ENCODE data around the gene ITK.

Gene ITK

GRCh38 chr5:157290981-157291711, 110.5 kb downstream of the ITK start:
- no peak for TF ChIP-seq CTCF (IDR thresholded peaks at IDR 0.05; ENCODE audit: borderline replicate concordance, extremely low read depth, low read length, poor library complexity, severe bottlenecking)
- no peak for TF ChIP-seq EZH2 (IDR thresholded peaks at IDR 0.05; ENCODE audit: borderline replicate concordance, low read depth, low read length, severe bottlenecking)
- ATAC-seq (ENCODE audit: insufficient read depth, low read depth) (no peak), DNase-seq (no peak)
- Histone ChIP-seq H3K79me2 (ENCODE audit: insufficient read depth, low read length) (peaks cover 76% of the 10 kb centered on the region), H3K27me3 (ENCODE audit: insufficient read depth, low read length, poor library complexity) (no peaks in the 10 kb centered on the region), H3K4me3 (ENCODE audit: low read depth in 1 of 2, low read length in 2 of 2) (no peak overlapping the region), H3K27ac (ENCODE audit: low read length) (no peak overlapping the region), H3K4me2 (ENCODE audit: insufficient read depth, low read length) (no peak overlapping the region), H2AFZ (ENCODE audit: low read depth, low read length) (no peak overlapping the region), H4K20me1 (ENCODE audit: insufficient read depth, low read length) (peaks cover 61% of the 10 kb centered on the region), H3K36me3 (ENCODE audit: insufficient read depth, low read length) (peaks cover 94% of the 10 kb centered on the region), H3K9ac (ENCODE audit: low read depth, low read length) (no peak overlapping the region), H3K9me3 (ENCODE audit: insufficient read depth, low read length, severe bottlenecking) (no peaks in the 10 kb centered on the region), H3K4me1 (ENCODE audit: insufficient read depth, low read length) (no peaks in the 10 kb centered on the region)

GRCh38 chr5:157292599-157292998, 112.0 kb downstream of the ITK start:
- no peaks in the 10 kb centered on the region for H3K27me3 ChIP-seq (ENCODE audit: insufficient read depth, low read length, poor library complexity)
- no peak overlapping the region for H3K27ac ChIP-seq (ENCODE audit: low read length)
- H3K36me3 ChIP-seq (ENCODE audit: insufficient read depth, low read length) = peaks cover 97% of the 10 kb centered on the region
- H3K79me2 ChIP-seq (ENCODE audit: insufficient read depth, low read length) = peaks cover 63% of the 10 kb centered on the region
- TF ChIP-seq CTCF (IDR thresholded peaks at IDR 0.05; ENCODE audit: borderline replicate concordance, extremely low read depth, low read length, poor library complexity, severe bottlenecking) (no peak), EZH2 (IDR thresholded peaks at IDR 0.05; ENCODE audit: borderline replicate concordance, low read depth, low read length, severe bottlenecking) (no peak)
- ATAC-seq (ENCODE audit: insufficient read depth, low read depth) (no peak), DNase-seq (no peak)
- no peak overlapping the region for H2AFZ ChIP-seq (ENCODE audit: low read depth, low read length)
- H3K9me3 ChIP-seq (ENCODE audit: insufficient read depth, low read length, severe bottlenecking) = no peaks in the 10 kb centered on the region
- H3K4me3 ChIP-seq (ENCODE audit: low read depth in 1 of 2, low read length in 2 of 2) = no peak overlapping the region
- H3K4me2 ChIP-seq (ENCODE audit: insufficient read depth, low read length) = no peak overlapping the region
- no peaks in the 10 kb centered on the region for H3K4me1 ChIP-seq (ENCODE audit: insufficient read depth, low read length)
- H3K9ac ChIP-seq (ENCODE audit: low read depth, low read length) = no peak overlapping the region
- H4K20me1 ChIP-seq (ENCODE audit: insufficient read depth, low read length) = peaks cover 50% of the 10 kb centered on the region

- H3K9ac ChIP-seq (ENCODE audit: low read depth, low read length) = no peak overlapping the region
- H2AFZ ChIP-seq (ENCODE audit: low read depth, low read length) = no peak overlapping the region
- H3K27ac ChIP-seq (ENCODE audit: low read length) = 0 out of 2 replicates have a peak overlapping the region, but pooled peaks have one; percentile 14
- H3K4me1 ChIP-seq (ENCODE audit: insufficient read depth, low read length) = no peaks in the 10 kb centered on the region
- no peak for DNase-seq
- peaks cover 52% of the 10 kb centered on the region for H3K79me2 ChIP-seq (ENCODE audit: insufficient read depth, low read length)
- H3K27me3 ChIP-seq (ENCODE audit: insufficient read depth, low read length, poor library complexity) = no peaks in the 10 kb centered on the region
- peaks cover 97% of the 10 kb centered on the region for H3K36me3 ChIP-seq (ENCODE audit: insufficient read depth, low read length)
- H3K4me2 ChIP-seq (ENCODE audit: insufficient read depth, low read length) = no peak overlapping the region
- H3K9me3 ChIP-seq (ENCODE audit: insufficient read depth, low read length, severe bottlenecking) = no peaks in the 10 kb centered on the region
- ATAC-seq (ENCODE audit: insufficient read depth, low read depth) = no peak
- peaks cover 35% of the 10 kb centered on the region for H4K20me1 ChIP-seq (ENCODE audit: insufficient read depth, low read length)
- H3K4me3 ChIP-seq (ENCODE audit: low read depth in 1 of 2, low read length in 2 of 2) = no peak overlapping the region
- TF ChIP-seq EZH2 (IDR thresholded peaks at IDR 0.05; ENCODE audit: borderline replicate concordance, low read depth, low read length, severe bottlenecking) (no peak), CTCF (IDR thresholded peaks at IDR 0.05; ENCODE audit: borderline replicate concordance, extremely low read depth, low read length, poor library complexity, severe bottlenecking) (no peak)
Measured at GRCh38 chr5:157294407-157295091, 113.9 kb downstream of the ITK start.

All from DND-41 (cell line).